Osteoblast (primary cell): Measurements from ENCODE around the gene COL18A1. TPM values are rescaled to one million over a fixed set of nuclear protein-coding genes. Genes with fewer than 3 reads are reported as not detected.

Experiments used
- DNase-seq: peaks from one replicate; pipeline ENCODE4 v3.0.0; 2011; ENCODE audit warnings: low spot score, mixed read lengths; ENCODE audit not compliant: insufficient read length; ENCODE audit errors: missing footprints
- H2AFZ ChIP-seq: 2 replicates; pipeline ENCODE4 v1.6.0; 2011; ENCODE audit warnings: mild to moderate bottlenecking, low read length
- H3K27ac ChIP-seq: 2 replicates; pipeline ENCODE4 v1.5.1; 2011; ENCODE audit warnings: mild to moderate bottlenecking, low read depth, low read length, moderate library complexity
- H3K27me3 ChIP-seq: 2 replicates; pipeline ENCODE4 v1.6.0; 2012; ENCODE audit warnings: mild to moderate bottlenecking, control low read depth, inconsistent platforms, low read length, moderate library complexity; ENCODE audit not compliant: insufficient read depth
- H3K36me3 ChIP-seq: 2 replicates; pipeline ENCODE4 v1.5.1; 2011; ENCODE audit warnings: mild to moderate bottlenecking, low read length, control low read depth, moderate library complexity; ENCODE audit not compliant: insufficient read depth
- H3K4me1 ChIP-seq: 2 replicates; pipeline ENCODE4 v1.5.1; 2011; ENCODE audit warnings: mild to moderate bottlenecking, low read length, control low read depth, moderate library complexity; ENCODE audit not compliant: insufficient read depth
- H3K4me2 ChIP-seq: 2 replicates; pipeline ENCODE4 v1.6.0; 2011; ENCODE audit warnings: mild to moderate bottlenecking, low read length; ENCODE audit not compliant: insufficient read depth
- H3K4me3 ChIP-seq: fragments of 200-600 bp; sonication (generic); 3 replicates; pipeline ENCODE4 v1.5.1; 2012; ENCODE audit warnings: mild to moderate bottlenecking, low read length, inconsistent platforms; ENCODE audit not compliant: insufficient read depth
- H3K79me2 ChIP-seq: 2 replicates; pipeline ENCODE4 v1.6.0; 2012; ENCODE audit warnings: mild to moderate bottlenecking, low read length, control low read depth, inconsistent platforms; ENCODE audit not compliant: insufficient read depth
- H3K9me3 ChIP-seq: 2 replicates; pipeline ENCODE4 v1.5.1; 2011; ENCODE audit warnings: low read depth, low read length, control low read depth
- H4K20me1 ChIP-seq: 2 replicates; pipeline ENCODE4 v1.6.0; 2012; ENCODE audit warnings: mild to moderate bottlenecking, low read length, control low read depth; ENCODE audit not compliant: insufficient read depth
- CTCF ChIP-seq: IDR thresholded peaks from 2 replicates; pipeline ENCODE4 v1.5.1; 2011; ENCODE audit warnings: mild to moderate bottlenecking, low read depth, low read length, moderate library complexity; ENCODE audit errors: extremely low read depth
- total RNA-seq: library from RNA; depleted of rRNA; stranded (reverse); fragments of >200 nt; gene quantifications from 2 replicates; pipeline ENCODE4 v1.2.3, GENCODE V29; 2012

The COL18A1 gene
- total RNA-seq, 1 donor: 8.3 TPM

- no peak overlapping the region for H3K4me2 ChIP-seq
- no peak overlapping the region for H2AFZ ChIP-seq
- H3K27me3 ChIP-seq: no peaks in the 10 kb centered on the region
- H4K20me1 ChIP-seq: no peaks in the 10 kb centered on the region
- no peak for TF ChIP-seq CTCF
- H3K4me3 ChIP-seq: no peak overlapping the region
- H3K79me2 ChIP-seq: no peaks in the 10 kb centered on the region
- H3K9me3 ChIP-seq: no peaks in the 10 kb centered on the region
- no peaks in the 10 kb centered on the region for H3K36me3 ChIP-seq
- H3K27ac ChIP-seq: no peak overlapping the region
- DNase-seq: no peak
- H3K4me1 ChIP-seq: peaks cover 26% of the 10 kb centered on the region
Measured at GRCh38 chr21:45474323-45474950, 69.5 kb downstream of the COL18A1 start.

- Histone ChIP-seq H3K27ac (no peak overlapping the region), H3K27me3 (no peaks in the 10 kb centered on the region), H3K4me3 (no peak overlapping the region), H3K4me1 (peaks cover 20% of the 10 kb centered on the region), H4K20me1 (no peaks in the 10 kb centered on the region), H3K79me2 (no peaks in the 10 kb centered on the region), H3K9me3 (no peaks in the 10 kb centered on the region), H3K4me2 (no peak overlapping the region), H2AFZ (no peak overlapping the region), H3K36me3 (no peaks in the 10 kb centered on the region)
- TF ChIP-seq CTCF: no peak
- no peak for DNase-seq
Measured at GRCh38 chr21:45475004-45475685, 70.2 kb downstream of the COL18A1 start.

DNA sequence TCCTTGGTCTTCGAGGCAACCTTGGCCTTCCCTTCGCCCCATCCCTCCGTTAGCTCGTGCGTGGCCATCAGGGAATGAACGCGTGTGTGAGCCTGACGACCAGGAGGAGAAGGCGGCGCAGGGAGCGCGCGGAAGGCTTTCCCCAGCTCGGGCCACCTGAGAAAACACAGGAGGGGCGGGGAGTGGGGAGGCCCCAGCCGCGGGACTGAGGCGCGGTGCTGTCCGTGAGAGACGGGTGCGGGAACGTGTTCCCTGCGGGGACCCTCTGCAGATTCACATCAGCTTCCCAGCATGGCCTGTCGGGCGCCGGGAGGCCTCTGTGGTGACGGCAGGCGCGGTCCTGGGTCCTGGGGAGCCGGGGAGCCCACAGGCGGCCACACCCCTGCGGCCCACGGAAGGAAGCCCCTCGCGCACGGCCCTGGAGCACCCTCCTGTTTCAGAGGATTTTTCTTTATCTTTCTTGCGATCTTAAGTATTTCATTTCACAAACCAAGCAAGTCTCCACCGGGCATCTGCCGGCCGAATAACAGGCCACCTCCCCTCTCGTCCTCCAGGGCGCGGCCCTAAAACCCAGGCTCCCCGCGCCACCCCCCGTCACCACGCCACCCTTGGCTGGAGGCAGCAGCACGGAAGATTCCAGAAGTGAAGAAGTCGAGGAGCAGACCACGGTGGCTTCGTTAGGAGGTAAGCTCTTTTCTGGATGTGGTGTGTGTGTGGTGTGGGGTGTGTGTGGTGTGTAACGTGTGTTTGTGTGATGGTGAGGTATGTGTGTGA lies 71.0 kb downstream of the COL18A1 start:
- Histone ChIP-seq H3K79me2 (no peaks in the 10 kb centered on the region), H3K27ac (no peak overlapping the region), H3K9me3 (no peaks in the 10 kb centered on the region), H3K36me3 (no peaks in the 10 kb centered on the region), H3K4me2 (no peak overlapping the region), H3K27me3 (no peaks in the 10 kb centered on the region), H3K4me1 (peaks cover 11% of the 10 kb centered on the region), H4K20me1 (no peaks in the 10 kb centered on the region), H2AFZ (no peak overlapping the region), H3K4me3 (no peak overlapping the region)
- TF ChIP-seq CTCF: no peak
- DNase-seq: no peak

- Histone ChIP-seq H3K9me3 (no peaks in the 10 kb centered on the region), H4K20me1 (no peaks in the 10 kb centered on the region), H3K4me3 (no peak overlapping the region), H3K27ac (no peak overlapping the region), H3K4me1 (peaks cover 5% of the 10 kb centered on the region), H3K79me2 (no peaks in the 10 kb centered on the region), H2AFZ (no peak overlapping the region), H3K4me2 (no peak overlapping the region), H3K36me3 (no peaks in the 10 kb centered on the region), H3K27me3 (no peaks in the 10 kb centered on the region)
- DNase-seq: no peak
- TF ChIP-seq CTCF: no peak
Measured at GRCh38 chr21:45476582-45476981, 71.6 kb downstream of the COL18A1 start.
